Measurements from ENCODE around the gene RRAGB. TPM values are rescaled to one million over a fixed set of nuclear protein-coding genes. Genes with fewer than 3 reads are reported as not detected.
A peak's percentile ranks its signal among the peaks of the same experiment; 100 is the strongest.

The RRAGB gene, protein sequence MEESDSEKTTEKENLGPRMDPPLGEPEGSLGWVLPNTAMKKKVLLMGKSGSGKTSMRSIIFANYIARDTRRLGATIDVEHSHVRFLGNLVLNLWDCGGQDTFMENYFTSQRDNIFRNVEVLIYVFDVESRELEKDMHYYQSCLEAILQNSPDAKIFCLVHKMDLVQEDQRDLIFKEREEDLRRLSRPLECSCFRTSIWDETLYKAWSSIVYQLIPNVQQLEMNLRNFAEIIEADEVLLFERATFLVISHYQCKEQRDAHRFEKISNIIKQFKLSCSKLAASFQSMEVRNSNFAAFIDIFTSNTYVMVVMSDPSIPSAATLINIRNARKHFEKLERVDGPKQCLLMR
- 13.1 and 23.1 TPM in 2 replicates for polyA plus RNA-seq (2012; rRNA removed)
- polyA plus RNA-seq (2012; cell fraction: cytosol; rRNA removed), result 12.7 and 13.1 TPM in 2 replicates
- 35.8 and 85.7 TPM in 2 replicates for polyA plus RNA-seq (2012; cell fraction: nucleus; rRNA removed)

GRCh38 chrX:55717521-55718497 is at the start of gene RRAGB:
RRAGB (plus strand) TSS chrX:55717749; CDS start chrX:55718328, 579 bp downstream.
- Histone ChIP-seq H3K4me3 (ENCODE audit: low read depth in 2 of 2, low read length in 1 of 2) (peak within 1 kb of the TSS; percentile 74 to 78), H3K79me2 (ENCODE audit: insufficient read depth) (no peaks in the 10 kb centered on the region), H3K4me1 (ENCODE audit: control insufficient read depth in 1 of 2, insufficient read depth in 2 of 2, low read depth in 1 of 2, low read length in 1 of 2) (no peaks in the 10 kb centered on the region; a peak in 2 of 4 replicates), H4K20me1 (ENCODE audit: insufficient read depth) (no peaks in the 10 kb centered on the region), H3K27ac (ENCODE audit: low read depth in 2 of 2, low read length in 1 of 2) (peak within 1 kb of the TSS; percentile 72 to 76), H3K9me2 (no peaks in the 10 kb centered on the region), H2AFZ (ENCODE audit: low read depth) (peak within 1 kb of the TSS; percentile 95), H3K9me3 (no peaks in the 10 kb centered on the region), H3K27me3 (ENCODE audit: insufficient read depth) (no peaks in the 10 kb centered on the region), H3K36me3 (replicated peaks in 1 of 2; ENCODE audit: control insufficient read depth in 1 of 2, insufficient read depth in 2 of 2, low read length in 1 of 2) (peaks cover 7 to 15% of the 10 kb centered on the region in 2 experiments), H3K9ac (peak within 1 kb of the TSS; percentile 77), H3F3A (replicated peaks; ENCODE audit: insufficient read depth) (no peaks in the 10 kb centered on the region), H3K4me2 (peak within 1 kb of the TSS; percentile 81)
- peak; percentile 85 for DNase-seq
- WGBS (ENCODE audit: low lambda C conversion rate), result 24% methylated on average over 31 of the region's 46 CpGs
- ChIA-PET POLR2A (interaction anchor here (0.8 kb wide), 1 partner anchor 230 kb away, joined by 3 read pairs; no protein-coding TSS in a partner anchor), CTCF (interaction anchor here (0.6 to 1.3 kb wide), 7 partner anchors 12 to 1680 kb away, joined by 3 to 6 read pairs (median 4); partner anchors contain the start of genes MAGEH1 and USP51)
- TF ChIP-seq RCOR1 (IDR thresholded peaks at IDR 0.05; ENCODE audit: low read length) (no peak), TCF12 (IDR thresholded peaks at IDR 0.05) (no peak), FOSL2 (IDR thresholded peaks at IDR 0.05; ENCODE audit: borderline replicate concordance, low read depth) (no peak), YY1 (IDR thresholded peaks at IDR 0.05; ENCODE audit: low read depth) (no peak), ELF1 (IDR thresholded peaks at IDR 0.05) (no peak), EZH2phosphoT487 (IDR thresholded peaks at IDR 0.05; ENCODE audit: borderline replicate concordance, low read depth) (no peak), NFIC (IDR thresholded peaks at IDR 0.05; ENCODE audit: borderline replicate concordance) (no peak), SMC3 (IDR thresholded peaks at IDR 0.05; ENCODE audit: low read depth, low read length) (0 out of 2 replicates have a peak, but pooled peaks have one; percentile 32), RAD21 (IDR thresholded peaks at IDR 0.05; ENCODE audit: low read length) (peak; percentile 36), MXI1 (IDR thresholded peaks at IDR 0.05; ENCODE audit: low read depth, low read length) (peak; percentile 55; the same call in 1 of the 2 replicates), RXRA (IDR thresholded peaks at IDR 0.05; ENCODE audit: borderline replicate concordance, low read depth) (no peak), FOXJ3 (CRISPR knock-in tag; IDR thresholded peaks at IDR 0.05) (no peak), CHD2 (IDR thresholded peaks at IDR 0.05; ENCODE audit: low read length, partially characterized antibody) (peak; percentile 46), MEF2A (IDR thresholded peaks at IDR 0.05; ENCODE audit: borderline replicate concordance, low read depth) (no peak), FOXM1 (IDR thresholded peaks at IDR 0.05; ENCODE audit: low read depth) (no peak), TEAD4 (IDR thresholded peaks at IDR 0.05; ENCODE audit: borderline replicate concordance, insufficient read depth) (no peak), TAF1 (IDR thresholded peaks at IDR 0.05; ENCODE audit: borderline replicate concordance, low read depth, low read length) (no peak; the same call in 1 of the 2 replicates), EP300 (IDR thresholded peaks at IDR 0.05; ENCODE audit: borderline replicate concordance in 1 of 2, low read depth in 1 of 2, low read length in 1 of 2) (no peak)
- TF ChIP-seq, protein P1, sequence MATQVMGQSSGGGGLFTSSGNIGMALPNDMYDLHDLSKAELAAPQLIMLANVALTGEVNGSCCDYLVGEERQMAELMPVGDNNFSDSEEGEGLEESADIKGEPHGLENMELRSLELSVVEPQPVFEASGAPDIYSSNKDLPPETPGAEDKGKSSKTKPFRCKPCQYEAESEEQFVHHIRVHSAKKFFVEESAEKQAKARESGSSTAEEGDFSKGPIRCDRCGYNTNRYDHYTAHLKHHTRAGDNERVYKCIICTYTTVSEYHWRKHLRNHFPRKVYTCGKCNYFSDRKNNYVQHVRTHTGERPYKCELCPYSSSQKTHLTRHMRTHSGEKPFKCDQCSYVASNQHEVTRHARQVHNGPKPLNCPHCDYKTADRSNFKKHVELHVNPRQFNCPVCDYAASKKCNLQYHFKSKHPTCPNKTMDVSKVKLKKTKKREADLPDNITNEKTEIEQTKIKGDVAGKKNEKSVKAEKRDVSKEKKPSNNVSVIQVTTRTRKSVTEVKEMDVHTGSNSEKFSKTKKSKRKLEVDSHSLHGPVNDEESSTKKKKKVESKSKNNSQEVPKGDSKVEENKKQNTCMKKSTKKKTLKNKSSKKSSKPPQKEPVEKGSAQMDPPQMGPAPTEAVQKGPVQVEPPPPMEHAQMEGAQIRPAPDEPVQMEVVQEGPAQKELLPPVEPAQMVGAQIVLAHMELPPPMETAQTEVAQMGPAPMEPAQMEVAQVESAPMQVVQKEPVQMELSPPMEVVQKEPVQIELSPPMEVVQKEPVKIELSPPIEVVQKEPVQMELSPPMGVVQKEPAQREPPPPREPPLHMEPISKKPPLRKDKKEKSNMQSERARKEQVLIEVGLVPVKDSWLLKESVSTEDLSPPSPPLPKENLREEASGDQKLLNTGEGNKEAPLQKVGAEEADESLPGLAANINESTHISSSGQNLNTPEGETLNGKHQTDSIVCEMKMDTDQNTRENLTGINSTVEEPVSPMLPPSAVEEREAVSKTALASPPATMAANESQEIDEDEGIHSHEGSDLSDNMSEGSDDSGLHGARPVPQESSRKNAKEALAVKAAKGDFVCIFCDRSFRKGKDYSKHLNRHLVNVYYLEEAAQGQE (IDR thresholded peaks at IDR 0.05; ENCODE audit: low read depth, low read length), result no peak
- TF ChIP-seq, protein P2, sequence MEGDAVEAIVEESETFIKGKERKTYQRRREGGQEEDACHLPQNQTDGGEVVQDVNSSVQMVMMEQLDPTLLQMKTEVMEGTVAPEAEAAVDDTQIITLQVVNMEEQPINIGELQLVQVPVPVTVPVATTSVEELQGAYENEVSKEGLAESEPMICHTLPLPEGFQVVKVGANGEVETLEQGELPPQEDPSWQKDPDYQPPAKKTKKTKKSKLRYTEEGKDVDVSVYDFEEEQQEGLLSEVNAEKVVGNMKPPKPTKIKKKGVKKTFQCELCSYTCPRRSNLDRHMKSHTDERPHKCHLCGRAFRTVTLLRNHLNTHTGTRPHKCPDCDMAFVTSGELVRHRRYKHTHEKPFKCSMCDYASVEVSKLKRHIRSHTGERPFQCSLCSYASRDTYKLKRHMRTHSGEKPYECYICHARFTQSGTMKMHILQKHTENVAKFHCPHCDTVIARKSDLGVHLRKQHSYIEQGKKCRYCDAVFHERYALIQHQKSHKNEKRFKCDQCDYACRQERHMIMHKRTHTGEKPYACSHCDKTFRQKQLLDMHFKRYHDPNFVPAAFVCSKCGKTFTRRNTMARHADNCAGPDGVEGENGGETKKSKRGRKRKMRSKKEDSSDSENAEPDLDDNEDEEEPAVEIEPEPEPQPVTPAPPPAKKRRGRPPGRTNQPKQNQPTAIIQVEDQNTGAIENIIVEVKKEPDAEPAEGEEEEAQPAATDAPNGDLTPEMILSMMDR (IDR thresholded peaks at IDR 0.05), result peak; percentile 70
- TF ChIP-seq, protein P3, sequence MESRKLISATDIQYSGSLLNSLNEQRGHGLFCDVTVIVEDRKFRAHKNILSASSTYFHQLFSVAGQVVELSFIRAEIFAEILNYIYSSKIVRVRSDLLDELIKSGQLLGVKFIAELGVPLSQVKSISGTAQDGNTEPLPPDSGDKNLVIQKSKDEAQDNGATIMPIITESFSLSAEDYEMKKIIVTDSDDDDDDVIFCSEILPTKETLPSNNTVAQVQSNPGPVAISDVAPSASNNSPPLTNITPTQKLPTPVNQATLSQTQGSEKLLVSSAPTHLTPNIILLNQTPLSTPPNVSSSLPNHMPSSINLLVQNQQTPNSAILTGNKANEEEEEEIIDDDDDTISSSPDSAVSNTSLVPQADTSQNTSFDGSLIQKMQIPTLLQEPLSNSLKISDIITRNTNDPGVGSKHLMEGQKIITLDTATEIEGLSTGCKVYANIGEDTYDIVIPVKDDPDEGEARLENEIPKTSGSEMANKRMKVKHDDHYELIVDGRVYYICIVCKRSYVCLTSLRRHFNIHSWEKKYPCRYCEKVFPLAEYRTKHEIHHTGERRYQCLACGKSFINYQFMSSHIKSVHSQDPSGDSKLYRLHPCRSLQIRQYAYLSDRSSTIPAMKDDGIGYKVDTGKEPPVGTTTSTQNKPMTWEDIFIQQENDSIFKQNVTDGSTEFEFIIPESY (IDR thresholded peaks at IDR 0.05; ENCODE audit: borderline replicate concordance, low read depth), result no peak
- TF ChIP-seq, protein P4, sequence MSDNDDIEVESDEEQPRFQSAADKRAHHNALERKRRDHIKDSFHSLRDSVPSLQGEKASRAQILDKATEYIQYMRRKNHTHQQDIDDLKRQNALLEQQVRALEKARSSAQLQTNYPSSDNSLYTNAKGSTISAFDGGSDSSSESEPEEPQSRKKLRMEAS (IDR thresholded peaks at IDR 0.05; ENCODE audit: low read depth), result peak; percentile 41; the same call in 1 of the 2 replicates

Data from SK-N-SH (cell line).